ENCODE data around the gene ADSS1. TPM values are rescaled to one million over a fixed set of nuclear protein-coding genes. Genes with fewer than 3 reads are reported as not detected.

The ADSS1 gene
- total RNA-seq, 1 experiment from 2014 or later, result 9.9 TPM

GRCh38 chr14:104779776-104780512 lies 55.9 kb downstream of the ADSS1 start (continued):
- no peak for TF ChIP-seq CEBPB (IDR thresholded peaks at IDR 0.05; ENCODE audit: low read depth)
- TF ChIP-seq TCF7L2 (IDR thresholded peaks at IDR 0.05; ENCODE audit: borderline replicate concordance, extremely low read depth, insufficient read depth, insufficient read length), result no peak
- no peak for TF ChIP-seq SIN3A (IDR thresholded peaks at IDR 0.05; ENCODE audit: low read depth)
- TF ChIP-seq ELF1 (IDR thresholded peaks at IDR 0.05; ENCODE audit: borderline replicate concordance, low read depth), result no peak

- ChIA-PET RAD21 (ENCODE audit: low non-redundant PET in 1 of 2, low total read pairs in 2 of 2, uncharacterized antibody in 2 of 2, unreplicated experiment in 2 of 2) (no interaction called here), POLR2A (no interaction called here), CTCF (no interaction called here)
- ATAC-seq, result no peak
- intact Hi-C loops (cut with micrococcal nuclease), result no loop called here
- H3K4me3 ChIP-seq (replicated peaks in 1 of 2; ENCODE audit: low read depth in 1 of 2, low read length in 2 of 2), result no peak overlapping the region
- no peak for TF ChIP-seq ELF1 (IDR thresholded peaks at IDR 0.05; ENCODE audit: borderline replicate concordance, low read depth)
- no peak for TF ChIP-seq JUND (IDR thresholded peaks at IDR 0.05)
- no peak for TF ChIP-seq CEBPB (IDR thresholded peaks at IDR 0.05; ENCODE audit: low read depth)
- TF ChIP-seq CTCF (IDR thresholded peaks at IDR 0.05 in 2 of 3, conservative IDR thresholded peaks at IDR 0.05 in 1 of 3; ENCODE audit: borderline replicate concordance in 1 of 3, insufficient read depth in 1 of 3, low read depth in 2 of 3, low read length in 2 of 3), result no peak
- no peaks in the 10 kb centered on the region for H3K27me3 ChIP-seq (ENCODE audit: insufficient read depth, low read length)
- no peaks in the 10 kb centered on the region for H3K9me3 ChIP-seq (ENCODE audit: control insufficient read depth in 1 of 2, insufficient read depth in 1 of 2, low read depth in 1 of 2, low read length in 2 of 2)
- H2AFZ ChIP-seq (ENCODE audit: low read depth, low read length, poor library complexity, severe bottlenecking), result no peak overlapping the region
- H3K4me1 ChIP-seq (ENCODE audit: control insufficient read depth in 1 of 2, insufficient read depth in 2 of 2, low read length in 2 of 2), result no peaks in the 10 kb centered on the region
- DNase-seq (ENCODE audit: low read depth, low spot score), result no peak
- H4K20me1 ChIP-seq (ENCODE audit: insufficient read depth), result no peaks in the 10 kb centered on the region
- H3K9ac ChIP-seq (ENCODE audit: low read length), result no peak overlapping the region
- peaks cover 10% of the 10 kb centered on the region; the same call in 1 of the 2 replicates for H3K79me2 ChIP-seq (ENCODE audit: insufficient read depth, low read length)
- no peak overlapping the region for H3K4me2 ChIP-seq (ENCODE audit: low read length)
- no peaks in the 10 kb centered on the region for H3K9me2 ChIP-seq (ENCODE audit: insufficient read depth)
- BruUV-seq (replicated peaks), result no TSS peak
- H3K27ac ChIP-seq (ENCODE audit: low read depth, low read length), result no peak overlapping the region
- H3K36me3 ChIP-seq (ENCODE audit: control insufficient read depth in 1 of 2, insufficient read depth in 2 of 2, low read length in 2 of 2), result peaks cover 0 to 6% of the 10 kb centered on the region in 2 experiments; a peak in 2 of 4 replicates
Observed at GRCh38 chr14:104780513-104781030, 56.5 kb downstream of the ADSS1 start.
